ENCODE results near the gene HCST. TPM values are rescaled to one million over a fixed set of nuclear protein-coding genes. Genes with fewer than 3 reads are reported as not detected.
A peak's percentile ranks its signal among the peaks of the same experiment; 100 is the strongest.
"Not testable (repeated sequence)": the region's sequence is repeated elsewhere in the genome, so short reads cannot be mapped to it uniquely, and the experiment has no call there.

Gene HCST
- polyA plus RNA-seq, 3 donors = 2.7 to 3.2 (median 2.8) TPM

GRCh38 chr19:35879068-35879467, 23.3 kb upstream of the HCST start:
- DNase-seq (ENCODE audit: low read depth in 3 of 3, low spot score in 2 of 3) = no peak

GRCh38 chr19:35879770-35880317, 22.5 kb upstream of the HCST start:
- no peak for DNase-seq (ENCODE audit: low read depth in 3 of 3, low spot score in 2 of 3)

GRCh38 chr19:35882114-35882832, 20.1 kb upstream of the HCST start:
- DNase-seq (ENCODE audit: low read depth in 3 of 3, low spot score in 2 of 3) = no peak

GRCh38 chr19:35883882-35884281, 18.4 kb upstream of the HCST start:
- no peak for DNase-seq (ENCODE audit: low read depth in 3 of 3, low spot score in 2 of 3)

- no peak for DNase-seq (ENCODE audit: low read depth in 3 of 3, low spot score in 2 of 3)
Measured at GRCh38 chr19:35885225-35885738, 17.0 kb upstream of the HCST start.

- no peak for DNase-seq (ENCODE audit: low read depth in 3 of 3, low spot score in 2 of 3)
Measured at GRCh38 chr19:35885904-35886303, 16.4 kb upstream of the HCST start.

GRCh38 chr19:35887197-35887596, 15.1 kb upstream of the HCST start:
- DNase-seq (ENCODE audit: low read depth in 3 of 3, low spot score in 2 of 3) = no peak

GRCh38 chr19:35888398-35888797, 13.9 kb upstream of the HCST start:
- no peak for DNase-seq (ENCODE audit: low read depth in 3 of 3, low spot score in 2 of 3)

- DNase-seq (ENCODE audit: low read depth in 3 of 3, low spot score in 2 of 3) = no peak
Measured at GRCh38 chr19:35889370-35890112, 12.8 kb upstream of the HCST start.

GRCh38 chr19:35890113-35890650, 12.1 kb upstream of the HCST start:
- no peak for DNase-seq (ENCODE audit: low read depth in 3 of 3, low spot score in 2 of 3)

- DNase-seq (ENCODE audit: low read depth in 3 of 3, low spot score in 2 of 3) = not testable (repeated sequence)
Measured at GRCh38 chr19:35891819-35892218, 10.5 kb upstream of the HCST start.

- no peak for DNase-seq (ENCODE audit: low read depth in 3 of 3, low spot score in 2 of 3)
Measured at GRCh38 chr19:35894342-35894741, 8.0 kb upstream of the HCST start.

- no peak for DNase-seq (ENCODE audit: low read depth in 3 of 3, low spot score in 2 of 3)
Measured at GRCh38 chr19:35895911-35896642, 6.3 kb upstream of the HCST start.

- DNase-seq (ENCODE audit: low read depth in 3 of 3, low spot score in 2 of 3) = no peak
Measured at GRCh38 chr19:35896643-35897040, 5.7 kb upstream of the HCST start.

- DNase-seq (ENCODE audit: low read depth in 3 of 3, low spot score in 2 of 3) = no peak
Measured at GRCh38 chr19:35897706-35898451, 4.5 kb upstream of the HCST start.

- DNase-seq (ENCODE audit: low read depth in 3 of 3, low spot score in 2 of 3) = no peak
Measured at GRCh38 chr19:35898499-35898809, 3.9 kb upstream of the HCST start.

GRCh38 chr19:35899547-35900214, 2.6 kb upstream of the HCST start:
- peak in 1 of 3 donors; percentile 65 for DNase-seq (ENCODE audit: low read depth in 3 of 3, low spot score in 2 of 3)

- DNase-seq (ENCODE audit: low read depth in 3 of 3, low spot score in 2 of 3) = no peak
Measured at GRCh38 chr19:35901055-35901644, 1.2 kb upstream of the HCST start.

GRCh38 chr19:35902870-35903475, 644 bp downstream of the HCST start:
- DNase-seq (ENCODE audit: low read depth in 3 of 3, low spot score in 2 of 3) = no peak

All from right renal cortex interstitium (tissue), 3 donors.